ENCODE measurements around the gene B4GALT2.

DNA sequence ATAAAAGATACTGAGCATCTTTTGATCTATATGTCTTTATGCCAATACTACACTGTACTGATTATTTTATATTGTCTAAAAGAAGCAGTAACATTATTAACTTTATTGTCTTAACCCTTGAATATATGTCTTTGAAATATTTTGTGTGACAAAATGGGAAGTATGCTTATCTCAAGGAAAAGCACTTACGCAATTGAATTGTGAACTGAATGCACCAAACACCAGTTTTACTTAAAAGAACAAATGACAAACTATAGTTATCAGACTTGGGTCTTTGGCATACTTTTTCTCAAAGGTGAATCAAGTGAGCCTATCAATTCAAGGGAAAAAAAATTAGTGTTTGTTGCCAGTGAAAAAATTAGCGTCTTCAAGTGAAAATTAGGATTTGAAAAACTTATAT lies 61.4 kb downstream of the B4GALT2 start:
- TF ChIP-seq, protein P1, sequence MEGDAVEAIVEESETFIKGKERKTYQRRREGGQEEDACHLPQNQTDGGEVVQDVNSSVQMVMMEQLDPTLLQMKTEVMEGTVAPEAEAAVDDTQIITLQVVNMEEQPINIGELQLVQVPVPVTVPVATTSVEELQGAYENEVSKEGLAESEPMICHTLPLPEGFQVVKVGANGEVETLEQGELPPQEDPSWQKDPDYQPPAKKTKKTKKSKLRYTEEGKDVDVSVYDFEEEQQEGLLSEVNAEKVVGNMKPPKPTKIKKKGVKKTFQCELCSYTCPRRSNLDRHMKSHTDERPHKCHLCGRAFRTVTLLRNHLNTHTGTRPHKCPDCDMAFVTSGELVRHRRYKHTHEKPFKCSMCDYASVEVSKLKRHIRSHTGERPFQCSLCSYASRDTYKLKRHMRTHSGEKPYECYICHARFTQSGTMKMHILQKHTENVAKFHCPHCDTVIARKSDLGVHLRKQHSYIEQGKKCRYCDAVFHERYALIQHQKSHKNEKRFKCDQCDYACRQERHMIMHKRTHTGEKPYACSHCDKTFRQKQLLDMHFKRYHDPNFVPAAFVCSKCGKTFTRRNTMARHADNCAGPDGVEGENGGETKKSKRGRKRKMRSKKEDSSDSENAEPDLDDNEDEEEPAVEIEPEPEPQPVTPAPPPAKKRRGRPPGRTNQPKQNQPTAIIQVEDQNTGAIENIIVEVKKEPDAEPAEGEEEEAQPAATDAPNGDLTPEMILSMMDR (IDR thresholded peaks at IDR 0.05 in 2 of 3, conservative IDR thresholded peaks at IDR 0.05 in 1 of 3; ENCODE audit: control insufficient read depth in 2 of 3, extremely low read depth in 1 of 3, insufficient read depth in 1 of 3, low read depth in 3 of 3, low read length in 3 of 3): no peak
- TF ChIP-seq JUND (IDR thresholded peaks at IDR 0.05; ENCODE audit: low read depth, low read length) (no peak), USF1 (IDR thresholded peaks at IDR 0.05; ENCODE audit: borderline replicate concordance, extremely low read length, insufficient read depth, low read depth, low read length) (no peak), POLR2A (IDR thresholded peaks at IDR 0.05; ENCODE audit: low read depth, low read length) (no peak), BHLHE40 (IDR thresholded peaks at IDR 0.05; ENCODE audit: borderline replicate concordance in 1 of 2, low read depth in 2 of 2, low read length in 1 of 2) (no peak), POLR2AphosphoS5 (IDR thresholded peaks at IDR 0.05; ENCODE audit: low read length) (no peak), CHD2 (IDR thresholded peaks at IDR 0.05; ENCODE audit: borderline replicate concordance, low read depth, low read length) (no peak), RAD21 (IDR thresholded peaks at IDR 0.05; ENCODE audit: insufficient read depth, low read depth, low read length) (no peak), EZH2 (IDR thresholded peaks at IDR 0.05; ENCODE audit: borderline replicate concordance, control insufficient read depth, low read depth, low read length) (no peak)

Data from GM12878 (cell line).